ENCODE data around the gene SLC37A2. TPM values are rescaled to one million over a fixed set of nuclear protein-coding genes. Genes with fewer than 3 reads are reported as not detected.

Gene SLC37A2
- total RNA-seq, 1 experiment from 2014 or later: 2.2 TPM

DNA sequence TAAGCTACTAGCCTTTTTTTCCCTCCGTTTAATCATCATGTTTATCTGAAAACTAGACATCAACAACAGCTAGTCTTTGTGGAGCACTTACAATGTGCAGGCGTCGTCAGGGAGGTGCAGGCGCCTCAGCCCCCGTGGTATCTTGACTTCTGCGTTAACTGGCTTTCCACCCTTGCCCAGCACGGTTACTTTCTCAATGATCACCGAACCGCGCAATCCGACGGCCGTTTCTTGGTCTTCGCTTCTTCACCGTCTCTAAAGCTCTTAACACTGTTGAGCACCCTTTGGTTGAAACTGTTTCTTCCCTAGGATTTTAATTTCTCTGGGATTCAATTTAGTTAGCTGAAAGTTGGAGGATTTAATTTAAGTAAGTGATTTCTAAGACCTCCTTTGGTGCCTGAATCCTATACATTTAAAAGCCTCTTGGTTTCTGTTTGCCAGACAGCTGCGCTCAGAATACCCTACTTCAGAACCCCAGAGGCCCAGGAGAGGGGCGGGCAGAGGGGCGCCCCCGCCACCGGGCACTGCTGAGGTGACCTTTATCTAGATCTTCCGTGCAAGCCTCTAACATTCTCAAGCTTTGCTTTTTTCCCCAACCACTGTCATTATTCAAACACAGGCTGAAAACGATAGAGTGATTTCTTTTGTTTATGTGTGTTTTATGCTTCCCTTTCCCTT, 66.3 kb downstream of the SLC37A2 start:
- POLR2A ChIA-PET: interaction anchor here (0.7 kb wide), 1 partner anchor 1170 kb away, joined by 6 read pairs; no protein-coding TSS in a partner anchor
- ATAC-seq (no peak), DNase-seq (ENCODE audit: low spot score) (no peak)
- Mint-ChIP-seq H3K4me1 (peaks cover 3% of the 10 kb centered on the region; the same call in 1 of the 2 replicates), H3K27me3 (ENCODE audit: low read depth) (peaks cover 56% of the 10 kb centered on the region), H3K9me3 (peaks cover under 1% of the 10 kb centered on the region; the same call in 1 of the 2 replicates), H3K36me3 (no peaks in the 10 kb centered on the region), H3K4me3 (no peak overlapping the region), H3K27ac (no peak overlapping the region)
- CTCF ChIA-PET: interaction anchor here (0.6 to 1.6 kb wide), 3 partner anchors 12 to 1265 kb away, joined by 3 to 8 read pairs (median 4); no protein-coding TSS in a partner anchor
- no peak for TF ChIP-seq RELA (CRISPR knock-in tag; IDR thresholded peaks at IDR 0.05; ENCODE audit: borderline replicate concordance)
- TF ChIP-seq, protein P1, sequence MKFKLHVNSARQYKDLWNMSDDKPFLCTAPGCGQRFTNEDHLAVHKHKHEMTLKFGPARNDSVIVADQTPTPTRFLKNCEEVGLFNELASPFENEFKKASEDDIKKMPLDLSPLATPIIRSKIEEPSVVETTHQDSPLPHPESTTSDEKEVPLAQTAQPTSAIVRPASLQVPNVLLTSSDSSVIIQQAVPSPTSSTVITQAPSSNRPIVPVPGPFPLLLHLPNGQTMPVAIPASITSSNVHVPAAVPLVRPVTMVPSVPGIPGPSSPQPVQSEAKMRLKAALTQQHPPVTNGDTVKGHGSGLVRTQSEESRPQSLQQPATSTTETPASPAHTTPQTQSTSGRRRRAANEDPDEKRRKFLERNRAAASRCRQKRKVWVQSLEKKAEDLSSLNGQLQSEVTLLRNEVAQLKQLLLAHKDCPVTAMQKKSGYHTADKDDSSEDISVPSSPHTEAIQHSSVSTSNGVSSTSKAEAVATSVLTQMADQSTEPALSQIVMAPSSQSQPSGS (CRISPR knock-in tag; IDR thresholded peaks at IDR 0.05; ENCODE audit: borderline replicate concordance, low read depth): no peak
- TF ChIP-seq CDX4 (CRISPR knock-in tag; IDR thresholded peaks at IDR 0.05; ENCODE audit: borderline replicate concordance): no peak
- no peak for TF ChIP-seq SMAD3 (CRISPR knock-in tag; IDR thresholded peaks at IDR 0.05; ENCODE audit: borderline replicate concordance)
- TF ChIP-seq, protein P2, sequence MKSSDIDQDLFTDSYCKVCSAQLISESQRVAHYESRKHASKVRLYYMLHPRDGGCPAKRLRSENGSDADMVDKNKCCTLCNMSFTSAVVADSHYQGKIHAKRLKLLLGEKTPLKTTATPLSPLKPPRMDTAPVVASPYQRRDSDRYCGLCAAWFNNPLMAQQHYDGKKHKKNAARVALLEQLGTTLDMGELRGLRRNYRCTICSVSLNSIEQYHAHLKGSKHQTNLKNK (CRISPR knock-in tag; IDR thresholded peaks at IDR 0.05): no peak
- no peak for TF ChIP-seq FOXP1 (CRISPR knock-in tag; IDR thresholded peaks at IDR 0.05; ENCODE audit: borderline replicate concordance)
- TF ChIP-seq, protein P3, sequence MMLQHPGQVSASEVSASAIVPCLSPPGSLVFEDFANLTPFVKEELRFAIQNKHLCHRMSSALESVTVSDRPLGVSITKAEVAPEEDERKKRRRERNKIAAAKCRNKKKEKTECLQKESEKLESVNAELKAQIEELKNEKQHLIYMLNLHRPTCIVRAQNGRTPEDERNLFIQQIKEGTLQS (CRISPR knock-in tag; conservative IDR thresholded peaks at IDR 0.05): no peak

DNA sequence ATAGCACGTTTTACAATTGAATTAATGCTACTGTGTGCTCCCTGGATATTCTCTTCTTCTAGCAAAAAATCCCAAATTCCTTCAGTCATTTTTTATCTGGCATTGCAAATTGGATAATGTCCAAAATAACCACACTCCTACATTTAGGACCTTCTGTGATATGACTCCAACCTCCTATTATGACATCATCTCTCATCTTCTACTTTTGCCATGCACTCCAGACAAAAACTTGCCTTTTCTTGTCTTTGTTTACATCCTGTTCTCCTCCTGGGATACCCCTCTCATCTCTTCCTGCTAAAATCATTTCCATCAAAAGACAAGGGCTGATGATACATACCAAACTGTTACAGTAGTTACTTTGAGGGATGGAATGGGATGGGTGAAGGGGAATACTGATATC, 69.0 kb downstream of the SLC37A2 start:
- Mint-ChIP-seq H3K4me3 (no peak overlapping the region), H3K27me3 (ENCODE audit: low read depth) (peaks cover 47% of the 10 kb centered on the region), H3K27ac (no peak overlapping the region), H3K36me3 (no peaks in the 10 kb centered on the region), H3K9me3 (no peaks in the 10 kb centered on the region), H3K4me1 (peaks cover 3% of the 10 kb centered on the region; the same call in 1 of the 2 replicates)
- no peak for ATAC-seq
- POLR2A ChIA-PET: interaction anchor here (1.4 kb wide), 1 partner anchor 41 kb away, joined by 3 read pairs; no protein-coding TSS in a partner anchor
- CTCF ChIA-PET: interaction anchor here (1.9 to 3.2 kb wide), 3 partner anchors 8 to 41 kb away, joined by 10 to 14 read pairs (median 13); no protein-coding TSS in a partner anchor
- no peak for DNase-seq (ENCODE audit: low spot score)
- TF ChIP-seq MLX (CRISPR knock-in tag; IDR thresholded peaks at IDR 0.05) (no peak), ZNF671 (CRISPR knock-in tag; IDR thresholded peaks at IDR 0.05) (no peak), GTF2I (CRISPR knock-in tag; conservative IDR thresholded peaks at IDR 0.05) (no peak), E2F5 (CRISPR knock-in tag; IDR thresholded peaks at IDR 0.05) (no peak), FOXP1 (CRISPR knock-in tag; IDR thresholded peaks at IDR 0.05; ENCODE audit: borderline replicate concordance) (no peak), ETV6 (CRISPR knock-in tag; IDR thresholded peaks at IDR 0.05) (no peak)

- Mint-ChIP-seq H3K36me3 (no peaks in the 10 kb centered on the region), H3K27me3 (ENCODE audit: low read depth) (peaks cover 42% of the 10 kb centered on the region), H3K4me1 (peaks cover 6% of the 10 kb centered on the region), H3K9me3 (no peaks in the 10 kb centered on the region), H3K4me3 (no peak overlapping the region), H3K27ac (no peak overlapping the region)
- ATAC-seq: no peak
- ChIA-PET CTCF (interaction anchor here (1.9 to 3.2 kb wide), 3 partner anchors 8 to 41 kb away, joined by 10 to 14 read pairs (median 13); no protein-coding TSS in a partner anchor), POLR2A (interaction anchor here (1.4 kb wide), 1 partner anchor 41 kb away, joined by 3 read pairs; no protein-coding TSS in a partner anchor)
- no peak for DNase-seq (ENCODE audit: low spot score)
- TF ChIP-seq GTF2I (CRISPR knock-in tag; conservative IDR thresholded peaks at IDR 0.05): no peak
- TF ChIP-seq, protein P4, sequence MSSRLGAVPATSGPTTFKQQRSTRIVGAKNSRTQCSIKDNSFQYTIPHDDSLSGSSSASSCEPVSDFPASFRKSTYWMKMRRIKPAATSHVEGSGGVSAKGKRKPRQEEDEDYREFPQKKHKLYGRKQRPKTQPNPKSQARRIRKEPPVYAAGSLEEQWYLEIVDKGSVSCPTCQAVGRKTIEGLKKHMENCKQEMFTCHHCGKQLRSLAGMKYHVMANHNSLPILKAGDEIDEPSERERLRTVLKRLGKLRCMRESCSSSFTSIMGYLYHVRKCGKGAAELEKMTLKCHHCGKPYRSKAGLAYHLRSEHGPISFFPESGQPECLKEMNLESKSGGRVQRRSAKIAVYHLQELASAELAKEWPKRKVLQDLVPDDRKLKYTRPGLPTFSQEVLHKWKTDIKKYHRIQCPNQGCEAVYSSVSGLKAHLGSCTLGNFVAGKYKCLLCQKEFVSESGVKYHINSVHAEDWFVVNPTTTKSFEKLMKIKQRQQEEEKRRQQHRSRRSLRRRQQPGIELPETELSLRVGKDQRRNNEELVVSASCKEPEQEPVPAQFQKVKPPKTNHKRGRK (CRISPR knock-in tag; IDR thresholded peaks at IDR 0.05; ENCODE audit: borderline replicate concordance): no peak
- TF ChIP-seq, protein P5, sequence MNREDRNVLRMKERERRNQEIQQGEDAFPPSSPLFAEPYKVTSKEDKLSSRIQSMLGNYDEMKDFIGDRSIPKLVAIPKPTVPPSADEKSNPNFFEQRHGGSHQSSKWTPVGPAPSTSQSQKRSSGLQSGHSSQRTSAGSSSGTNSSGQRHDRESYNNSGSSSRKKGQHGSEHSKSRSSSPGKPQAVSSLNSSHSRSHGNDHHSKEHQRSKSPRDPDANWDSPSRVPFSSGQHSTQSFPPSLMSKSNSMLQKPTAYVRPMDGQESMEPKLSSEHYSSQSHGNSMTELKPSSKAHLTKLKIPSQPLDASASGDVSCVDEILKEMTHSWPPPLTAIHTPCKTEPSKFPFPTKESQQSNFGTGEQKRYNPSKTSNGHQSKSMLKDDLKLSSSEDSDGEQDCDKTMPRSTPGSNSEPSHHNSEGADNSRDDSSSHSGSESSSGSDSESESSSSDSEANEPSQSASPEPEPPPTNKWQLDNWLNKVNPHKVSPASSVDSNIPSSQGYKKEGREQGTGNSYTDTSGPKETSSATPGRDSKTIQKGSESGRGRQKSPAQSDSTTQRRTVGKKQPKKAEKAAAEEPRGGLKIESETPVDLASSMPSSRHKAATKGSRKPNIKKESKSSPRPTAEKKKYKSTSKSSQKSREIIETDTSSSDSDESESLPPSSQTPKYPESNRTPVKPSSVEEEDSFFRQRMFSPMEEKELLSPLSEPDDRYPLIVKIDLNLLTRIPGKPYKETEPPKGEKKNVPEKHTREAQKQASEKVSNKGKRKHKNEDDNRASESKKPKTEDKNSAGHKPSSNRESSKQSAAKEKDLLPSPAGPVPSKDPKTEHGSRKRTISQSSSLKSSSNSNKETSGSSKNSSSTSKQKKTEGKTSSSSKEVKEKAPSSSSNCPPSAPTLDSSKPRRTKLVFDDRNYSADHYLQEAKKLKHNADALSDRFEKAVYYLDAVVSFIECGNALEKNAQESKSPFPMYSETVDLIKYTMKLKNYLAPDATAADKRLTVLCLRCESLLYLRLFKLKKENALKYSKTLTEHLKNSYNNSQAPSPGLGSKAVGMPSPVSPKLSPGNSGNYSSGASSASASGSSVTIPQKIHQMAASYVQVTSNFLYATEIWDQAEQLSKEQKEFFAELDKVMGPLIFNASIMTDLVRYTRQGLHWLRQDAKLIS (CRISPR knock-in tag; IDR thresholded peaks at IDR 0.05; ENCODE audit: borderline replicate concordance): no peak
- TF ChIP-seq NFE2L1 (CRISPR knock-in tag; IDR thresholded peaks at IDR 0.05): no peak
- TF ChIP-seq, protein P6, sequence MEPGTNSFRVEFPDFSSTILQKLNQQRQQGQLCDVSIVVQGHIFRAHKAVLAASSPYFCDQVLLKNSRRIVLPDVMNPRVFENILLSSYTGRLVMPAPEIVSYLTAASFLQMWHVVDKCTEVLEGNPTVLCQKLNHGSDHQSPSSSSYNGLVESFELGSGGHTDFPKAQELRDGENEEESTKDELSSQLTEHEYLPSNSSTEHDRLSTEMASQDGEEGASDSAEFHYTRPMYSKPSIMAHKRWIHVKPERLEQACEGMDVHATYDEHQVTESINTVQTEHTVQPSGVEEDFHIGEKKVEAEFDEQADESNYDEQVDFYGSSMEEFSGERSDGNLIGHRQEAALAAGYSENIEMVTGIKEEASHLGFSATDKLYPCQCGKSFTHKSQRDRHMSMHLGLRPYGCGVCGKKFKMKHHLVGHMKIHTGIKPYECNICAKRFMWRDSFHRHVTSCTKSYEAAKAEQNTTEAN (CRISPR knock-in tag; IDR thresholded peaks at IDR 0.05): no peak
Observed at GRCh38 chr11:125132596-125132995, 69.5 kb downstream of the SLC37A2 start.

Data from WTC11 (cell line).